ENCODE results near the gene RNU1-3. TPM values are rescaled to one million over a fixed set of nuclear protein-coding genes. Genes with fewer than 3 reads are reported as not detected.
"Not testable (repeated sequence)": the region's sequence is repeated elsewhere in the genome, so short reads cannot be mapped to it uniquely, and the experiment has no call there.

Gene RNU1-3
- total and polyA plus RNA-seq, 9 of the 15 experiments (the other 6 are each of a cell fraction or from before 2014, with no cell fraction given): under 0.01 to 32,823 (median 2,538) TPM; not detected in 4

GRCh38 chr1:16702280-16702679, 35.5 kb upstream of the RNU1-3 start:
- H3K9ac ChIP-seq (ENCODE audit: insufficient read depth in 1 of 2, low read depth in 2 of 2, low read length in 2 of 2); intact Hi-C loops (cut with micrococcal nuclease); H3K27me3 ChIP-seq (ENCODE audit: control insufficient read depth in 2 of 2, insufficient read depth in 2 of 2, low read length in 2 of 2); H4K20me1 ChIP-seq (replicated peaks; ENCODE audit: control insufficient read depth, insufficient read depth, low read length); DNase-seq (ENCODE audit: extremely low read depth in 1 of 4, low spot score in 3 of 4); H3K36me3 ChIP-seq (ENCODE audit: control insufficient read depth, insufficient read depth, low read length); H2AFZ ChIP-seq (ENCODE audit: low read depth, low read length); H3K79me2 ChIP-seq (ENCODE audit: control insufficient read depth, insufficient read depth, low read length); H3K4me2 ChIP-seq (ENCODE audit: insufficient read depth, low read length); H3K4me1 ChIP-seq (replicated peaks in 1 of 2; ENCODE audit: control insufficient read depth in 2 of 2, insufficient read depth in 2 of 2, low read length in 2 of 2); BruUV-seq (replicated peaks); in situ Hi-C loops (cut with MboI); H3K27ac ChIP-seq (ENCODE audit: extremely low read depth, low read depth, low read length); H3K9me3 ChIP-seq (replicated peaks; ENCODE audit: control insufficient read depth, insufficient read depth, low read depth, low read length); H3K4me3 ChIP-seq; H3K9me1 ChIP-seq (ENCODE audit: control insufficient read depth, insufficient read depth, low read length); FAIRE-seq; ATAC-seq: not testable (repeated sequence)
- ChIA-PET CTCF (ENCODE audit: low intra/inter-chr PET ratio) (interaction anchor here (0.9 to 1.0 kb wide), 3 partner anchors 81 to 84 kb away, joined by 3 to 4 read pairs (median 3); no protein-coding TSS in a partner anchor), POLR2A (interaction anchor here (1.0 to 2.1 kb wide), 3 partner anchors 15 to 188 kb away, joined by 3 to 4 read pairs (median 4); partner anchors contain the start of gene RNU1-1)
- WGBS (ENCODE audit: insufficient coverage, low coverage, missing lambda C conversion rate): 20% methylated on average over 1 of the region's 5 CpGs

GRCh38 chr1:16701189-16701588, 34.4 kb upstream of the RNU1-3 start:
- H3K4me2 ChIP-seq (ENCODE audit: insufficient read depth, low read length); H3K27ac ChIP-seq (ENCODE audit: extremely low read depth, low read depth, low read length); H3K36me3 ChIP-seq (ENCODE audit: control insufficient read depth, insufficient read depth, low read length); intact Hi-C loops (cut with micrococcal nuclease); DNase-seq (ENCODE audit: extremely low read depth in 1 of 4, low spot score in 3 of 4); H3K79me2 ChIP-seq (ENCODE audit: control insufficient read depth, insufficient read depth, low read length); H3K27me3 ChIP-seq (ENCODE audit: control insufficient read depth in 2 of 2, insufficient read depth in 2 of 2, low read length in 2 of 2); in situ Hi-C loops (cut with MboI); FAIRE-seq; H3K4me3 ChIP-seq; H2AFZ ChIP-seq (ENCODE audit: low read depth, low read length); H3K9ac ChIP-seq (ENCODE audit: insufficient read depth in 1 of 2, low read depth in 2 of 2, low read length in 2 of 2); H4K20me1 ChIP-seq (replicated peaks; ENCODE audit: control insufficient read depth, insufficient read depth, low read length); CTCF ChIA-PET (ENCODE audit: low intra/inter-chr PET ratio); ATAC-seq; H3K9me1 ChIP-seq (ENCODE audit: control insufficient read depth, insufficient read depth, low read length); BruUV-seq (replicated peaks); H3K9me3 ChIP-seq (replicated peaks; ENCODE audit: control insufficient read depth, insufficient read depth, low read depth, low read length): not testable (repeated sequence)
- POLR2A ChIA-PET: interaction anchor here (0.7 to 2.1 kb wide), 4 partner anchors 14 to 187 kb away, joined by 3 to 4 read pairs (median 4); partner anchors contain the start of gene RNU1-1
- whole genome bisulfite sequencing (ENCODE audit: insufficient coverage, low coverage, missing lambda C conversion rate): no CpG with 5 or more reads among the region's 37 CpGs
- H3K4me1 ChIP-seq (replicated peaks in 1 of 2; ENCODE audit: control insufficient read depth in 2 of 2, insufficient read depth in 2 of 2, low read length in 2 of 2): peaks cover 0 to 12% of the 10 kb centered on the region in 2 experiments; a peak in 1 of 5 replicates

GRCh38 chr1:16700138-16700895, 33.6 kb upstream of the RNU1-3 start:
- peaks cover 0 to 12% of the 10 kb centered on the region in 2 experiments; a peak in 1 of 5 replicates for H3K4me1 ChIP-seq (replicated peaks in 1 of 2; ENCODE audit: control insufficient read depth in 2 of 2, insufficient read depth in 2 of 2, low read length in 2 of 2)
- H3K9ac ChIP-seq (ENCODE audit: insufficient read depth in 1 of 2, low read depth in 2 of 2, low read length in 2 of 2); H3K79me2 ChIP-seq (ENCODE audit: control insufficient read depth, insufficient read depth, low read length); H2AFZ ChIP-seq (ENCODE audit: low read depth, low read length); H3K4me2 ChIP-seq (ENCODE audit: insufficient read depth, low read length); in situ Hi-C loops (cut with MboI); H3K4me3 ChIP-seq; H3K9me3 ChIP-seq (replicated peaks; ENCODE audit: control insufficient read depth, insufficient read depth, low read depth, low read length); FAIRE-seq; H3K27ac ChIP-seq (ENCODE audit: extremely low read depth, low read depth, low read length); H3K36me3 ChIP-seq (ENCODE audit: control insufficient read depth, insufficient read depth, low read length); BruUV-seq (replicated peaks); intact Hi-C loops (cut with micrococcal nuclease); DNase-seq (ENCODE audit: extremely low read depth in 1 of 4, low spot score in 3 of 4); H4K20me1 ChIP-seq (replicated peaks; ENCODE audit: control insufficient read depth, insufficient read depth, low read length); H3K27me3 ChIP-seq (ENCODE audit: control insufficient read depth in 2 of 2, insufficient read depth in 2 of 2, low read length in 2 of 2); H3K9me1 ChIP-seq (ENCODE audit: control insufficient read depth, insufficient read depth, low read length): not testable (repeated sequence)
- ChIA-PET CTCF (ENCODE audit: low intra/inter-chr PET ratio) (interaction anchor here (0.6 kb wide), 2 partner anchors 82 to 285 kb away, joined by 3 read pairs; no protein-coding TSS in a partner anchor), POLR2A (interaction anchor here (0.7 to 1.4 kb wide), 2 partner anchors 84 to 205 kb away, joined by 3 to 4 read pairs; no protein-coding TSS in a partner anchor)
- peak; percentile 53 for ATAC-seq
- no CpG with 5 or more reads among the region's 57 CpGs for WGBS (ENCODE audit: insufficient coverage, low coverage, missing lambda C conversion rate)
